Mesothelial cell of epicardium (in vitro differentiated cells): ENCODE data around the gene PAM16. TPM values are rescaled to one million over a fixed set of nuclear protein-coding genes. Genes with fewer than 3 reads are reported as not detected.
"Not testable (repeated sequence)": the region's sequence is repeated elsewhere in the genome, so short reads cannot be mapped to it uniquely, and the experiment has no call there.

Experiments used
- DNase-seq, 2 experiments: peaks; one replicate each; pipeline ENCODE4 v3.0.0; 2021; ENCODE audit warnings: low spot score in 2 of 2; ENCODE audit not compliant: unreplicated experiment in 2 of 2
- H3K27ac Mint-ChIP-seq: 2 replicates; pipeline ENCODE4 v1.8.0; 2021; ENCODE audit warnings: mixed read lengths
- H3K27me3 Mint-ChIP-seq: 2 replicates; pipeline ENCODE4 v1.8.0; 2021; ENCODE audit warnings: low read depth, mixed read lengths
- H3K36me3 Mint-ChIP-seq: 2 replicates; pipeline ENCODE4 v1.8.0; 2021; ENCODE audit warnings: mixed read lengths
- H3K4me1 Mint-ChIP-seq: 2 replicates; pipeline ENCODE4 v1.8.0; 2021; ENCODE audit warnings: mixed read lengths
- H3K4me3 Mint-ChIP-seq: 2 replicates; pipeline ENCODE4 v1.8.0; 2021; ENCODE audit warnings: mild to moderate bottlenecking, moderate library complexity, mixed read lengths
- H3K9me3 Mint-ChIP-seq: 2 replicates; pipeline ENCODE4 v1.8.0; 2021; ENCODE audit warnings: mixed read lengths
- total RNA-seq: library from RNA; stranded (reverse); gene quantifications from 3 replicates; pipeline ENCODE4 v1.2.1, GENCODE V29; 2021
- TF ChIP-seq, protein P1 (sequence below): fragments of 200-600 bp; sonication (generic); IDR thresholded peaks from one replicate; pipeline ENCODE4 v1.5.0; 2021; ENCODE audit warnings: antibody characterized with exemption; ENCODE audit not compliant: unreplicated experiment

Gene PAM16
- 31.8 to 35.6 TPM (median 33.6 TPM) in 3 replicates for total RNA-seq

DNA sequence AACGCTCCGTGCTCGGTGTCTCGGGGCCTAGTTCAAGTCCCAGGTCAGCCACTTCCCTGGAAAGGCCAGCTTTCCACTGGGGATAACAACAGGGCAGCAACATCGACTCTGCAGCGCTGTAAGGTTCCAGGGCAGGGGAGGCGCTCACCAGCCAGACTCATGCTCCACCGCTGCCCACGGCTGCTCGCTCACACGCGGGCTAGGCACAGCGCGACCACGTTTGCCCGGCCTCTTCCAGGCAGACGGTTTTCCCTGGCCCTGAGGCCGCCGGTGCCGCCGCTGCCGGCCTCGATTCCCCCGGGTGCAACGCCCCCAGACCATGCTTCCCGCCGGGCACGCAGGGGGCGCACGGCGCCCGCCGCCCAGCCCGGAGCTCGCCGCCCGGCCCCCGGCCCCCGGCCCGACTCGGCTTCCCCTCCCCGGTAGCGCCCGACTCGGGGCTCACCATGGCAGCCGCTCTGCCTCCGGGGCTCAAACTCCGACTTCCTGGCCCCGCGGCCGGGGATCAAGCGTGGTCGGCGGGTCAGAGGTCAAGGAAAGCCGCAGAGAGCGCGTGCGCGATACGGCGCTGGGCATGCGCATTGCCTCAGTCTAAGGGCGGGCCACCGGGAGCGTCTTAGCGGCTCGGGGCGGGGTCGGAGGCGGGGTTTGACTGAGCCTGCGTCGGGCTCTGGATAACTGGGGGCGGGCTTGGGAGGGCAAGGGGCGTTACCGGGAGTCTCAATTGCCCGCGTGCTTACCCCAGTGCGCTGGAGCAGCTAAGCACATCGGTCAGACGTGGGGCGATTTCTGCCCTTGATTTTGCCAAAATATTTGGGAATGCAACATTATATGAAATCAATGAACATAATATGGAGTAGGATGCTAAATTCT, at the start of gene PAM16:
TSS of gene PAM16 (minus strand) at position 535 of the 873 bp plus-strand sequence. CDS start at position 448, 87 bp downstream.
- Mint-ChIP-seq H3K27ac (peak within 1 kb of the TSS; percentile 86), H3K27me3 (no peaks in the 10 kb centered on the region), H3K4me1 (peaks cover 15% of the 10 kb centered on the region), H3K9me3 (no peaks in the 10 kb centered on the region), H3K4me3 (peak within 1 kb of the TSS; percentile 86), H3K36me3 (no peaks in the 10 kb centered on the region)
- peak; percentile 92 to 96 for DNase-seq
- TF ChIP-seq, protein P1, sequence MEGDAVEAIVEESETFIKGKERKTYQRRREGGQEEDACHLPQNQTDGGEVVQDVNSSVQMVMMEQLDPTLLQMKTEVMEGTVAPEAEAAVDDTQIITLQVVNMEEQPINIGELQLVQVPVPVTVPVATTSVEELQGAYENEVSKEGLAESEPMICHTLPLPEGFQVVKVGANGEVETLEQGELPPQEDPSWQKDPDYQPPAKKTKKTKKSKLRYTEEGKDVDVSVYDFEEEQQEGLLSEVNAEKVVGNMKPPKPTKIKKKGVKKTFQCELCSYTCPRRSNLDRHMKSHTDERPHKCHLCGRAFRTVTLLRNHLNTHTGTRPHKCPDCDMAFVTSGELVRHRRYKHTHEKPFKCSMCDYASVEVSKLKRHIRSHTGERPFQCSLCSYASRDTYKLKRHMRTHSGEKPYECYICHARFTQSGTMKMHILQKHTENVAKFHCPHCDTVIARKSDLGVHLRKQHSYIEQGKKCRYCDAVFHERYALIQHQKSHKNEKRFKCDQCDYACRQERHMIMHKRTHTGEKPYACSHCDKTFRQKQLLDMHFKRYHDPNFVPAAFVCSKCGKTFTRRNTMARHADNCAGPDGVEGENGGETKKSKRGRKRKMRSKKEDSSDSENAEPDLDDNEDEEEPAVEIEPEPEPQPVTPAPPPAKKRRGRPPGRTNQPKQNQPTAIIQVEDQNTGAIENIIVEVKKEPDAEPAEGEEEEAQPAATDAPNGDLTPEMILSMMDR, result no peak

DNA sequence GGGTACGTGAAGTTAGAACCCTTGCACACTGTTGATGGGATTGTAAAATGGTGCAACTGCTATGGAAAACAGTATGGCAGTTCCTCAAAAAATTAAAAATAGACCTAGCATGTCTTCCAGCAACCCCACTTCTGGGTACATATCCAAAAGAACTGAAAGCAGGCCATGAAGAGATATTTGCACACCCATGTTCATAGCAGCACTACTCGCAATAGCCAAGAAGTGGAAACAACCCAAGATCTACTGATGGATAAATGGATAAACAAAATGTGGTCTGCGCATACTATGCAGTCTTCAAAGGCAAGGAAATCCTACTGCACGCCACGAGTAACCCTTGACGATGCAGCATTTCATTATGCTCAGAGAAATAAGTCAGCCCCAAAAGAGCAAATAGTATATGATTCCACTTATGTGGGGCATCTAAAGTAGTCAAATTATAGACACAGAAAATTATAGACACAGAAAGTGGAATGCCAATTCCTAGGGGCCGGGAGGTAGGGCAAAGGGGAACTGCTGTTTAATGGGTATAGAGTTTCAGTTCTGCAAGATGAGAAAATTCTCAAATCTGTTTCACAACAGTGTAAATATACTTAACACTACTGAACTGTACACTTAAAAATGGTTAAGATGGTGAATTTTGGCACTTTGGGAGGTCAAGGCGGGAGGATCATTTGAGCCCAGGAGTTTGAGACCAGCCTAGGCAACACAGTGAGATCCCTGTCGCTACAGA, 48.0 kb upstream of the PAM16 start:
- TF ChIP-seq, protein P1, result no peak
- no peaks in the 10 kb centered on the region for H3K27me3 Mint-ChIP-seq
- H3K27ac Mint-ChIP-seq, result no peak overlapping the region
- no peak for DNase-seq
- H3K36me3 Mint-ChIP-seq, result peaks cover 8% of the 10 kb centered on the region
- H3K9me3 Mint-ChIP-seq, result no peaks in the 10 kb centered on the region
- no peak overlapping the region for H3K4me3 Mint-ChIP-seq
- H3K4me1 Mint-ChIP-seq, result peaks cover 6% of the 10 kb centered on the region

DNA sequence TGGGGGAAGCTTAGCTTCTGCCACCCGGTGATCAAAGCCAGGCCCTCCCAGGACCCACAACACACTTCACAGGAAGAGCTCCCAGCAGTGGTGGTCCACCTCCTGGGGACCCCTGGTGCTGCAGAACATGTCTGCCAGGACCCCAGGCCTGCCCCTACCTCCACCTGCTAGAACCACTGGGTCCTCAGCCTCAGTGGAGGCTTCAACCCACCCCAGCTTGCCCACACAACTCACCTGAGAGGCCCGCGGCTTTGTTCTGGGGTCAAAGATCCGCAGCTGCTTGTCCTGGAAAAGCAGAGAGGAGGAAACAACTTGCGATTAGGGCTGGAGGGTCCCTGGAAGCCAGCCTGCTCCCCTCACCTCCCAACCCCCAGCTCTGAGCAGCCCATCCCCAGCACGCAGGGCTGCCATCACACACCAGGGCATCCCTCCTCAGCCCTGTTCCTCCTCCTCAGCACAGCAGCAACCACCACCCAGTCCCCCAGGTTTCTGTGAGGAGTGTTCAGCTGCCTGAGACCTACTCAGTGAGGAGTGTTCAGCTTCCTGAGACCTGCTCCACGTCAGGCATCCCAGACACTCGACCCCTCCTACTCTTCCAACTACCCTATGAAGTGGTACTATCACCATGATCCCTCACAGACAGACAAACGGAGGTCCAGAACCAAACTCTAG, 44.1 kb upstream of the PAM16 start:
- no peak for DNase-seq
- Mint-ChIP-seq H3K4me1 (peaks cover 29% of the 10 kb centered on the region), H3K36me3 (peaks cover 5% of the 10 kb centered on the region), H3K27me3 (no peaks in the 10 kb centered on the region), H3K9me3 (no peaks in the 10 kb centered on the region), H3K4me3 (no peak overlapping the region), H3K27ac (peak overlapping the region; percentile 43)
- TF ChIP-seq, protein P1, result no peak

DNA sequence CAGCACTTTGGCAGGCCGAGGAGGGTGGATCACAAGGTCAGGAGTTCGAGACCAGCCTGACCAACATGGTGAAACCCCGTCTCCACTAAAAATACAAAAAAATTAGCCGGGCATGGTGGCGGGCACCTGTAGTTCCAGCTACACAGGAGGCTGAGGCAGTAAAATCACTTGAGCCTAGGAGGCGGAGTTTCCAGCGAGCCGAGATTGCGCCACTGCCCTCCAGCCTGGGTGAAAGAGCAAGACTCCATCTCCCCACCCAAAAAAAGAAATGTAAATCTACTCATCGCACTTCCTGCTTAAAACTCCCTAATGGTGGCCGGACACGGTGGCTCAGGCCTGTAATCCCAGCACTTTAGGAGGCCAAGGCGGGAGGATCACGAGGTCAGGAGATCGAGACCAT, 42.7 kb upstream of the PAM16 start:
- peaks cover 41% of the 10 kb centered on the region for H3K4me1 Mint-ChIP-seq
- DNase-seq, H3K4me3 Mint-ChIP-seq, H3K9me3 Mint-ChIP-seq, H3K27me3 Mint-ChIP-seq, H3K36me3 Mint-ChIP-seq: not testable (repeated sequence)
- H3K27ac Mint-ChIP-seq, result peak overlapping the region; percentile 95

DNA sequence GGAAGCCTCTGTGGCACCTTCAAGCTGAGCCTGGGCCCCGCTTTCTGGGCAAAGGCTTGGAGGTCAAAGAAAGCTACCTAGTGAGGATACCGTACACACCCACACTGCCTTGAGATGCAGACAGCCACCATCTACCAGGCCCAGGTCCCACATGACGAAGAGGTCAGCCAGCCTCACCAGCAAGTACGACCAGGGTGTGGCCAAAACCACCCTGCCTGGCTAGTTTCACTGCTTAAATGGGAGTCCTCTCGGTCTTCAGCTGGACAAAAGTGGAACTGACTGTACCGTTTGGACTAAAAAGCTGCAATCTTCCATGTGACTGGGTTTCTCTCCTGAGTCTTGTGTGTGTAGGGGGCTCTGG, 42.1 kb upstream of the PAM16 start:
- no peaks in the 10 kb centered on the region for H3K9me3 Mint-ChIP-seq
- TF ChIP-seq, protein P1, result no peak
- H3K36me3 Mint-ChIP-seq, result peaks cover 5% of the 10 kb centered on the region
- DNase-seq, result no peak
- H3K4me3 Mint-ChIP-seq, result no peak overlapping the region
- H3K27ac Mint-ChIP-seq, result peak overlapping the region; percentile 95
- H3K4me1 Mint-ChIP-seq, result peaks cover 43% of the 10 kb centered on the region
- H3K27me3 Mint-ChIP-seq, result no peaks in the 10 kb centered on the region
